HL-60 (cell line): ENCODE results near the gene GSTP1.
"Not testable (repeated sequence)": the region's sequence is repeated elsewhere in the genome, so short reads cannot be mapped to it uniquely, and the experiment has no call there.

Source experiments
- GABPA ChIP-seq: IDR thresholded peaks from 2 replicates; pipeline ENCODE4 v1.6.1; 2012; ENCODE audit warnings: low read depth
- POLR2AphosphoS5 ChIP-seq: IDR thresholded peaks from 2 replicates; pipeline ENCODE4 v1.6.1; 2012; ENCODE audit warnings: low read depth
- TF ChIP-seq, protein P1 (sequence below): IDR thresholded peaks from one replicate; pipeline ENCODE4 v1.5.1; 2011; ENCODE audit warnings: low read length, control low read depth, inconsistent platforms; ENCODE audit not compliant: insufficient read depth
- TF ChIP-seq, protein P2 (sequence below): IDR thresholded peaks from 2 replicates; pipeline ENCODE4 v1.6.1; 2012; ENCODE audit warnings: low read depth; ENCODE audit not compliant: insufficient replicate concordance

DNA sequence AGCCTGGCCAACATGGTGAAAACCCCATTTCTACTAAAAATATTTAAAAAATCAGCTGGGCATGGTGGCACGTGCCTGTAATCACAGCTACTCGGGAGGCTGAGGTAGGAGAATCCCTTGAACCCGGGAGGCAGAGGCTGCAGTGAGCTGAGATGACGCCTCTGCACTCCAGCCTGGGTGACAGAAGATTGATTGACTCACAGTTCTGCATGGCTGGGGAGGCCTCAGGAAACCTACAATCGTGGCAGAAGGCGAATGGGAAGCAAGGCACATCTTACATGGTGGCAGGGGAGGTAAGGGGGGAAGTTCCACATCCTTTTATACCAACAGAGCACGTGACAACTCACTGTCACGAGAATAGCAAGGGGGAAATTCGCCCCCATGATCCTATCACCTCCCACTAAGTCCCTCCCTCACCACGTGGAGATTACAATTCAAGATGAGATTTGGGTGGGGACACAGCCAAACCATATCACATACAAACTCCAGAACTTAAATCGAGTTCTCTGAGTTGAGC lies 5.3 kb downstream of the GSTP1 start:
- TF ChIP-seq GABPA, POLR2AphosphoS5: not testable (repeated sequence)
- TF ChIP-seq, protein P1, sequence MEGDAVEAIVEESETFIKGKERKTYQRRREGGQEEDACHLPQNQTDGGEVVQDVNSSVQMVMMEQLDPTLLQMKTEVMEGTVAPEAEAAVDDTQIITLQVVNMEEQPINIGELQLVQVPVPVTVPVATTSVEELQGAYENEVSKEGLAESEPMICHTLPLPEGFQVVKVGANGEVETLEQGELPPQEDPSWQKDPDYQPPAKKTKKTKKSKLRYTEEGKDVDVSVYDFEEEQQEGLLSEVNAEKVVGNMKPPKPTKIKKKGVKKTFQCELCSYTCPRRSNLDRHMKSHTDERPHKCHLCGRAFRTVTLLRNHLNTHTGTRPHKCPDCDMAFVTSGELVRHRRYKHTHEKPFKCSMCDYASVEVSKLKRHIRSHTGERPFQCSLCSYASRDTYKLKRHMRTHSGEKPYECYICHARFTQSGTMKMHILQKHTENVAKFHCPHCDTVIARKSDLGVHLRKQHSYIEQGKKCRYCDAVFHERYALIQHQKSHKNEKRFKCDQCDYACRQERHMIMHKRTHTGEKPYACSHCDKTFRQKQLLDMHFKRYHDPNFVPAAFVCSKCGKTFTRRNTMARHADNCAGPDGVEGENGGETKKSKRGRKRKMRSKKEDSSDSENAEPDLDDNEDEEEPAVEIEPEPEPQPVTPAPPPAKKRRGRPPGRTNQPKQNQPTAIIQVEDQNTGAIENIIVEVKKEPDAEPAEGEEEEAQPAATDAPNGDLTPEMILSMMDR: not testable (repeated sequence)
- TF ChIP-seq, protein P2, sequence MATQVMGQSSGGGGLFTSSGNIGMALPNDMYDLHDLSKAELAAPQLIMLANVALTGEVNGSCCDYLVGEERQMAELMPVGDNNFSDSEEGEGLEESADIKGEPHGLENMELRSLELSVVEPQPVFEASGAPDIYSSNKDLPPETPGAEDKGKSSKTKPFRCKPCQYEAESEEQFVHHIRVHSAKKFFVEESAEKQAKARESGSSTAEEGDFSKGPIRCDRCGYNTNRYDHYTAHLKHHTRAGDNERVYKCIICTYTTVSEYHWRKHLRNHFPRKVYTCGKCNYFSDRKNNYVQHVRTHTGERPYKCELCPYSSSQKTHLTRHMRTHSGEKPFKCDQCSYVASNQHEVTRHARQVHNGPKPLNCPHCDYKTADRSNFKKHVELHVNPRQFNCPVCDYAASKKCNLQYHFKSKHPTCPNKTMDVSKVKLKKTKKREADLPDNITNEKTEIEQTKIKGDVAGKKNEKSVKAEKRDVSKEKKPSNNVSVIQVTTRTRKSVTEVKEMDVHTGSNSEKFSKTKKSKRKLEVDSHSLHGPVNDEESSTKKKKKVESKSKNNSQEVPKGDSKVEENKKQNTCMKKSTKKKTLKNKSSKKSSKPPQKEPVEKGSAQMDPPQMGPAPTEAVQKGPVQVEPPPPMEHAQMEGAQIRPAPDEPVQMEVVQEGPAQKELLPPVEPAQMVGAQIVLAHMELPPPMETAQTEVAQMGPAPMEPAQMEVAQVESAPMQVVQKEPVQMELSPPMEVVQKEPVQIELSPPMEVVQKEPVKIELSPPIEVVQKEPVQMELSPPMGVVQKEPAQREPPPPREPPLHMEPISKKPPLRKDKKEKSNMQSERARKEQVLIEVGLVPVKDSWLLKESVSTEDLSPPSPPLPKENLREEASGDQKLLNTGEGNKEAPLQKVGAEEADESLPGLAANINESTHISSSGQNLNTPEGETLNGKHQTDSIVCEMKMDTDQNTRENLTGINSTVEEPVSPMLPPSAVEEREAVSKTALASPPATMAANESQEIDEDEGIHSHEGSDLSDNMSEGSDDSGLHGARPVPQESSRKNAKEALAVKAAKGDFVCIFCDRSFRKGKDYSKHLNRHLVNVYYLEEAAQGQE: not testable (repeated sequence)
